ENCODE data around the gene MYOF.
A peak's percentile ranks its signal among the peaks of the same experiment; 100 is the strongest.
"Not testable (repeated sequence)": the region's sequence is repeated elsewhere in the genome, so short reads cannot be mapped to it uniquely, and the experiment has no call there.

The MYOF gene

GRCh38 chr10:93469454-93469853 is 12.7 kb downstream of the MYOF start:
- Mint-ChIP-seq H3K36me3 (ENCODE audit: low read depth) (peaks cover 8% of the 10 kb centered on the region), H3K4me1 (peaks cover 47% of the 10 kb centered on the region), H3K9me3 (no peaks in the 10 kb centered on the region), H3K4me3 (no peak overlapping the region), H3K27me3 (ENCODE audit: low read depth, poor library complexity) (peaks cover 4% of the 10 kb centered on the region), H3K27ac (no peak overlapping the region)
- DNase-seq: no peak
- no peak for TF ChIP-seq CTCF (IDR thresholded peaks at IDR 0.05)

- no peak for DNase-seq
- Mint-ChIP-seq H3K4me1 (peaks cover 47% of the 10 kb centered on the region), H3K4me3 (no peak overlapping the region), H3K27me3 (ENCODE audit: low read depth, poor library complexity) (peaks cover 4% of the 10 kb centered on the region), H3K27ac (peak overlapping the region; percentile 91), H3K9me3 (no peaks in the 10 kb centered on the region), H3K36me3 (ENCODE audit: low read depth) (peaks cover 8% of the 10 kb centered on the region)
- TF ChIP-seq CTCF (IDR thresholded peaks at IDR 0.05): no peak
Measured at GRCh38 chr10:93468461-93469213, 13.5 kb downstream of the MYOF start.

DNA sequence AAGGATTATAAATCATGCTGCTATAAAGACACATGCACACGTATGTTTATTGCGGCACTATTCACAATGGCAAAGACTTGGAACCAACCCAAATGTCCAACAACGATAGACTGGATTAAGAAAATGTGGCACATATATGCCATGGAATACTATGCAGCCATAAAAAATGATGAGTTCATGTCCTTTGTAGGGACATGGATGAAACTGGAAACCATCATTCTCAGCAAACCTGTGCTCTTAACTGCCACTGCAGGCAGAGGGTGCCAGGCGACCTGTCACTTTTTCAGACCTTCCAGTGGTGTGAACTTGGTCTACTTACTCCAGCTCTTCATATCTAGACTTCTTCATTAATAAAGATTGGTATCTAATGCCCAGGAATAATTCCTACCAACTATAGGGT is 14.5 kb downstream of the MYOF start:
- not testable (repeated sequence) for H3K9me3 Mint-ChIP-seq; H3K27ac Mint-ChIP-seq; DNase-seq; H3K36me3 Mint-ChIP-seq (ENCODE audit: low read depth); H3K27me3 Mint-ChIP-seq (ENCODE audit: low read depth, poor library complexity); H3K4me3 Mint-ChIP-seq
- peaks cover 45% of the 10 kb centered on the region for H3K4me1 Mint-ChIP-seq

GRCh38 chr10:93465806-93466675 is 16.1 kb downstream of the MYOF start:
- Mint-ChIP-seq H3K9me3 (no peaks in the 10 kb centered on the region), H3K4me1 (peaks cover 50% of the 10 kb centered on the region), H3K27ac (peak overlapping the region; percentile 81), H3K4me3 (no peak overlapping the region), H3K27me3 (ENCODE audit: low read depth, poor library complexity) (peaks cover 4% of the 10 kb centered on the region), H3K36me3 (ENCODE audit: low read depth) (peaks cover 8% of the 10 kb centered on the region)
- no peak for TF ChIP-seq CTCF (IDR thresholded peaks at IDR 0.05)
- DNase-seq: no peak

DNA sequence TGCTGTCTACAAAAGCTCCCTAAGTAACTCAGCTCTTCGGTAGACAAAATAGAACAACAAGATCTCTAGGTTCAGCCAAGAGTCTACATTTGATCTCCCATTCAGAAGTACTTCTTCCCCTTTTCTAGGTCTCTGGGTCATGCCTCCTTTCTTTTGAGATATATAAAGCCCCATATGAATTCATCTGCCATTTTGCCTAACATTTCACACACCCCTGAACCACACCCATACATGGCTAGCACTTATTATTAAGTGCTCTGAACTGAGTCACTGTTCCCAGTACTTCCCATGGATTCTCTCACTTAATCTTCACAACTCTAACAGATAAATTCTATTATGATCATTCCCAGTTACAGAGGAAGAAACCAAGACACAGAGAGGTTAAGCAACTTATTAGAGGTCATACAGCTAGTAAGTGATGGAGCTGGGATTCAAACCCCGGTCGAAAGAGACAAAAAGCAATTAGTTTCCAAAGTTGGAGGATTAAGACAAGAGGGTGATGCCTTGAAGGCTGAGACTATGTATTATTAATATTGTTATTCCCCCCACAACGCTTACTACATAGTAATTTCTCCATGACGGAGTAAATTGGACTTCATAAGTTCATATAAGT is 17.3 kb downstream of the MYOF start:
- Mint-ChIP-seq H3K9me3 (no peaks in the 10 kb centered on the region), H3K36me3 (ENCODE audit: low read depth) (peaks cover 11% of the 10 kb centered on the region), H3K4me3 (no peak overlapping the region), H3K4me1 (peaks cover 49% of the 10 kb centered on the region), H3K27ac (no peak overlapping the region), H3K27me3 (ENCODE audit: low read depth, poor library complexity) (no peaks in the 10 kb centered on the region)
- no peak for TF ChIP-seq CTCF (IDR thresholded peaks at IDR 0.05)
- DNase-seq: no peak
